Putamen (tissue), 1 donor: Measurements from ENCODE around the gene MGAT5B.

ENCODE experiments used
- DNase-seq: peaks from one replicate; pipeline ENCODE4 v3.0.0-alpha.2; 2016; ENCODE audit warnings: low spot score

The MGAT5B gene

GRCh38 chr17:76879691-76880090, 11.5 kb downstream of the MGAT5B start:
- no peak for DNase-seq

DNA sequence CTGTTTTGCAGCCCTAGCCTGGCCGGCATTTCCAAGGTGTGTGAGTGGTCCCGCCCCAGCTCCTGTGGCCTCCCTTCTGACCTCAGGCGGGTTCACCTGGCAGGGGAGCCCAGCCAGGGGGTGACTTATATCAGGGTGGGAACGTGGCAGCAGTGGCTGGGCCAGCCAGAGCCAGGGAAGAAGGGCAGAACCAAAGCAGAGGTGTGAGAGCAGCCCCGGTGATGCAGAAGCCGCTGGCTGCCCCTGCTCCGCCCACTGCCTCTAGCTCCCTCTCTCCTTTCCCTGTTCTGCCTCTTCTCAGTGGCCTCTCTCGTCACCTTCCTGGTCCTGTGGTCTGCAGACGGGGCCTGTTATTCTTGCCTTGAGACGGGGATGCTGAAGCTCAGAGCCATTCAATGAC, 12.1 kb downstream of the MGAT5B start:
- no peak for DNase-seq

GRCh38 chr17:76880971-76881370, 12.8 kb downstream of the MGAT5B start:
- DNase-seq, result no peak

- DNase-seq, result no peak
Measured at GRCh38 chr17:76881408-76881807, 13.2 kb downstream of the MGAT5B start.

DNA sequence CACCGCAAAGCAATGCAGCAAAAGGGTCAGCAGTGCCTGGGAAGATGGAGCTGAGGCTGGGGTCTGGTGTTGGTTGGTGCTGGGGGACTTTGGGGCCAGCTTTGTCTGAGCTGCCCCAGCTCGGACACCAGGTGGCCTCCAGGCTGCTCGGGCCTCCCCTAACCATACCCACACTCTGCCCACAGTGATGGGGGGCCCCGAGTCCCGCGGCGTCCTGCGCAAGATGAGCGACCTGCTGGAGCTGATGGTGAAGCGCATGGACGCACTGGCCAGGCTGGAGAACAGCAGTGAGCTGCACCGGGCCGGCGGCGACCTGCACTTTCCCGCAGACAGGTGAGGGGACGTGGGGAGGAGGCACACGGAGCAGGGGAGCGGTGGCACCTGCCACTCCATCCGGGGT, 13.8 kb downstream of the MGAT5B start:
- no peak for DNase-seq

DNA sequence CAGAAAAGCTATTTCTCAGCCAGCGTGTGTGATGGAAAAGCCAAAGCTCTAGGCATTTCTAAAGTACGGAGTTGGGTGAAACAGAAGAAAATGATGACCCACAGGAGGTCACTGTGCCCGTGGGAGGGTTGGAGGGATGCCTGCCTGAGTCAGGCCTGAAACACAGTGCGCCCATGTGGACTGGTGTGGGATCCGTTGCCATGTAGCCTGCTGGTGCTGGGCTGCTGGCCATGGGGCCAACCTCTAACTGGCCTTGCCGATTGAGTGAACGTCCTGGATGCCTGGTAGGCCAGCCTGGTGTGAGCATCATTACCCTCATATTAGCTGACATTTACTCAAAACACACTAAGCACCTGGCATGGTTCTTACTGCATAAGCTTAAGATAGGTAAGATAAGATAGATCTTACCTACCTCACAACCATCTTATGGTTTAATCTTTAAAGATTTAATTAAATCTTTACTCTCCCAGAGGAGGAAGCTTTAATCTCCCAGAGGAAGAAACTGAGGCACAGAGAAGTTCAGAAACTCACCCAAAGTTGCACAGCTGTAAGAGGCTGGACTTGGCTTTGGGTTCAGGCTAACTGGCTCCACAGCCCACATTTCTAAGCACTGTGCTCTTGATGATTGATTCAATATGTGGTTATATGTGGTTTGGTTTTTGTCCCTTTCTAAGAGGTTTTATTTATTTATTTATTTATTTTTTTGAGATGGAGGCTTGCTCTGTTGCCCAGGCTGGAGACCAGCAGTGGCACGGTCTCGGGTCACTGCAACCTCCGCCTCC, 15.7 kb downstream of the MGAT5B start:
- DNase-seq, result no peak

DNA sequence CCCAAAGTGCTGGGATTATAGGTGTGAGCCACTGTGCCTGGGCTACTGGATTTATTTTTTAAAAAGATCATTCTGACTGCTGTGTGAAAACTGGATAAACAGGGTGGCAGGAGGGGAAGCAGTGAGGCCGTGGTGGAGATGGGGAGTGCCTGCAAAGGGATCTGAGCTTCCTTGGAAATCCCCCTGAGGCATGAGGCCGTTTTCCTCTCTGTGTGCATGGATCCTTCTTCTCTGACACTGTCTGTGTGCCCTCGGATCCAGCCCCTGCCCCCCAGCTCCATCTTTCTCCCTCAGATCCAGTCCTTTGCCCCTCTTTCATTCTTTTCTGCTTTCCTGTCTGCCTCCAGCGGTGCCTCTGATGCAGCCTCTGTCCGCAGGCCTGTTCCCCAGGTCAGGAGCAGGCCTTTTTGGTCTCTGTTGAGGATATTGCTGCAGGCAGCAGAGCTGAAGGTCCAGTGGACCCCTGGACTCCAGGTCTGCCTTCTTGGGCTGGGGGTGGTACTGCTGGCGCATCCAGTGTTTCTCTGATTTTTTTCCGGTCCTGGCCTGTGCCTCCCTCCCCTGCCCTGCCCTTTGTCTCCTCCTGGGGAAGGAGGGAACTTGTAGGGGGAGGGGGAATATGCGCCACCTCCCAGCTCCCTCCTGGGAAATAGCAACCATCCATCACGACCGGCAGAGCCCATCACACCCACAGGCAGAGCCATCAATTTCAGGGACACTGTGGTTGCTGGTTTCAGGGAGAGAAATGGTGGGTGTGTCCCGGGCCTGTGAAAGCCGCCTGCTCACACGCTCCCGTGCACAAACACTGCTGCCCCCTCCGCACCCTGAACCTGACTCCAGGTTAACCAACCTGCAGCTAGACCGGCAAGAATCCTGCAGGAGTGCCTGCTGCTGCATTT, 17.0 kb downstream of the MGAT5B start:
- DNase-seq, result no peak

- no peak for DNase-seq
Measured at GRCh38 chr17:76885894-76886290, 17.7 kb downstream of the MGAT5B start.

- DNase-seq, result no peak
Measured at GRCh38 chr17:76886395-76886794, 18.2 kb downstream of the MGAT5B start.

DNA sequence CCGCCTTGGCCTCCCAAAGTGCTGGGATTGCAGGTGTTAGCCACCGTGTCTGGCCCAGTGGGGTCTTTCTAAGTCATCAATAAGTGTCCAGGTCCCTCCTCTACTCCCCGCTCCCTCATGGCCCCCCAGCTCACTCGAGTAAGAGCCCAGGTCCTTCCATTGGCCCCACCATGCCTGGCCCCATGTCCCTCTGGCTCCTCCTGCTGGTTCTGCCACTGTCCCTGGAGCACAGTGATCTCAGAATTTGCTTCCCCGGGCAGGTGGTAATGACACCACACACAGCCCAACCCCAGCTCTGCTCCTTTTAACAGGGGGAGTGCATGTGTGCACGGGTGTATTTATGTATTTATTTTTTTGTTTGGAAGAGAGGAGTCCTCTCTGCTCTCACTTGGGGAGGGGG, 19.6 kb downstream of the MGAT5B start:
- no peak for DNase-seq

DNA sequence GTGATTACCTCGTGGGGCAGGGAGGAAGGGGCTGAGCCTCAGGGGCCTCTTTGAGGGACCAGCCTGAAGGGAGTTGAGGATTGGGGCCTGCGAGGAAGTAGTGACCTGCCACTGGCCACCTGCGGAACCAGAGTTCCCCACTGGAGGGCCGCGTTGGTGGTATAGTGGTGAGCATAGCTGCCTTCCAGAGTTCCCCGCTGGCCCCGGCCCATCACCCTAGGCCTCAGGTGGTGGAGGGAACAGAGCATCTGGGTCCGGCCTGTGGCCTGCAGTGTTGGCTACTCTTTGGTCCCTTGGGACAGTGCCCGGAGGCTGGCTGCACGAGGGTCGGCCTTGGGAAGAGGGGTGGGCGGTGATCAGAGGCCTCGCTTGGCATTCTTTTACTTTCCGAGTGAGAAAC, 20.5 kb downstream of the MGAT5B start:
- DNase-seq, result no peak

DNA sequence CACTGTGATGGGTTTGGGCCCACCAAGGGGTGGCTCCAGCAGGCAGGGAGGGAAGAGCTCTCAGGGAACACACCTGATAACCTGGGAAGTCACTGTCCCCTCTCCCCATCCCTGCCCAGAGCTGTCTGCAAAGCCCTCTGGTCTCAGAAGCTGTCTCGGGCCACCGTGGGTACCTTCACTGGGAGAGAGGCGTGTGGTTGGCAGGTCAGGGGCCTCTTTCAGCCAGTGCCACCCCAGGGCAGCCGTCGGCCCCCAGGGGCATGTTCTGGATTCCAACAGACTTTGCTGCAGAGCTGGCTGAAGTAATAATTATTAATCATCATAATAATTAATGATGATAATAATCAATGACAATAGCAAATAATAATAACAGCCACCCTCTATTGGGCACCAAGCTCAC, 21.1 kb downstream of the MGAT5B start:
- DNase-seq, result no peak

- no peak for DNase-seq
Measured at GRCh38 chr17:76892329-76892728, 24.1 kb downstream of the MGAT5B start.

GRCh38 chr17:76893623-76894334, 25.6 kb downstream of the MGAT5B start:
- DNase-seq, result no peak

DNA sequence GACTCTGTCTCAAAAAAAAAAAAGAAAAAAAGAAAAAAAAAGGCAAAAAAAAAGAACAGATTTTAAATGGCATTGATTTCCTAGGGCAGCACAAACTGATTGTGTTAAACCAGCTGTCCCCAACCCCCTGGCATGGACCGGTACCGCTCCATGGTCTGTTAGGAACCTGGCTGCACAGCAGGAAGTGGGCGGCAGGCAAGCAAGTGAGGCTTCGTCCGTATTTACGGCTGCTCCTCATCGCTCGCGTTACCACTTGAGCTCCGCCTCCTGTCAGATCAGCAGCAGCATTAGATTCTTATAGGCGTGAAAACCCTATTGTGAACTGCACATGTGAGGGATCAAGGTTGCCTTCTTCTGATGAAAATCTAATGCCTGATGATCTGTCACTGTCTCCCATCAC, 26.6 kb downstream of the MGAT5B start:
- DNase-seq, result no peak

GRCh38 chr17:76897023-76897422, 28.8 kb downstream of the MGAT5B start:
- no peak for DNase-seq

- no peak for DNase-seq
Measured at GRCh38 chr17:76899414-76899813, 31.2 kb downstream of the MGAT5B start.

GRCh38 chr17:76900723-76901122, 32.5 kb downstream of the MGAT5B start:
- DNase-seq, result no peak

- no peak for DNase-seq
Measured at GRCh38 chr17:76901542-76902197, 33.5 kb downstream of the MGAT5B start.

- no peak for DNase-seq
Measured at GRCh38 chr17:76902476-76902875, 34.3 kb downstream of the MGAT5B start.

- no peak for DNase-seq
Measured at GRCh38 chr17:76903631-76904030, 35.4 kb downstream of the MGAT5B start.

DNA sequence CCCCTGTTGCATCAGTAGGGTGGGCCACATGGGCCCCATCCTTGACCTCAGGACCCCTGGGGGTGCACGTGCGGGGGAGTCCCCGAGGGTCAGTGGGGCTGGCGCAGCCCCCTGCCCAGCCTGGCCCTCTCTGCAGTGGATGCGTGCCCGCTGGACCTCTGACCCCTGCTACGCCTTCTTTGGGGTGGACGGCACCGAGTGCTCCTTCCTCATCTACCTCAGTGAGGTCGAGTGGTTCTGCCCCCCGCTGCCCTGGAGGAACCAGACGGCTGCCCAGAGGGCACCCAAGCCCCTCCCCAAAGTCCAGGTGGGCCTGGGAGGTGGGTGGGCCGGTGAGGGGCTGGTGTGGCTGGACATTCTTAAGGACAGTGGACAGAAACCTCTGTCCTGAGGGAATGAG, 35.9 kb downstream of the MGAT5B start:
- no peak for DNase-seq
